NAMALWA (cell line): ENCODE measurements around the gene FCRLA.
"Not testable (repeated sequence)": the region's sequence is repeated elsewhere in the genome, so short reads cannot be mapped to it uniquely, and the experiment has no call there.

Source experiments
- DNase-seq: peaks from one replicate; pipeline ENCODE4 v3.0.0-alpha.2; 2015; ENCODE audit warnings: low spot score

The FCRLA gene

GRCh38 chr1:161705537-161705936 is 1.5 kb upstream of the FCRLA start:
- DNase-seq, result peak; percentile 97

- peak; percentile 62 for DNase-seq
Measured at GRCh38 chr1:161706113-161706481, 932 bp upstream of the FCRLA start.

GRCh38 chr1:161707503-161707902 is 474 bp downstream of the FCRLA start:
- DNase-seq, result peak; percentile 60

- peak; percentile 31 for DNase-seq
Measured at GRCh38 chr1:161709373-161709772, 2.3 kb downstream of the FCRLA start.

- DNase-seq, result no peak
Measured at GRCh38 chr1:161710560-161710959, 3.5 kb downstream of the FCRLA start.

- DNase-seq, result peak; percentile 93
Measured at GRCh38 chr1:161718559-161719324, 11.7 kb downstream of the FCRLA start.

GRCh38 chr1:161719325-161719611 is 12.2 kb downstream of the FCRLA start:
- no peak for DNase-seq

GRCh38 chr1:161720422-161720821 is 13.4 kb downstream of the FCRLA start:
- DNase-seq, result peak; percentile 39

GRCh38 chr1:161720956-161721737 is 14.1 kb downstream of the FCRLA start, which contains the start of gene FCRLB:
TSS of gene FCRLB (plus strand) at chr1:161721544. CDS start at chr1:161722673, 1,129 bp downstream.
- DNase-seq, result no peak

- no peak for DNase-seq
Measured at GRCh38 chr1:161721738-161722343, 14.8 kb downstream of the FCRLA start.

- DNase-seq, result no peak
Measured at GRCh38 chr1:161722406-161722805, 15.4 kb downstream of the FCRLA start.

- DNase-seq, result no peak
Measured at GRCh38 chr1:161723459-161724141, 16.6 kb downstream of the FCRLA start.

- DNase-seq, result not testable (repeated sequence)
Measured at GRCh38 chr1:161725258-161725907, 18.4 kb downstream of the FCRLA start.

GRCh38 chr1:161725908-161726472 is 19.0 kb downstream of the FCRLA start:
- DNase-seq, result peak; percentile 73

- DNase-seq, result peak; percentile 86
Measured at GRCh38 chr1:161726473-161727255, 19.6 kb downstream of the FCRLA start.

- DNase-seq, result peak; percentile 67
Measured at GRCh38 chr1:161727256-161727924, 20.4 kb downstream of the FCRLA start.

- no peak for DNase-seq
Measured at GRCh38 chr1:161728376-161729226, 21.6 kb downstream of the FCRLA start.

- no peak for DNase-seq
Measured at GRCh38 chr1:161730050-161730564, 23.1 kb downstream of the FCRLA start.

GRCh38 chr1:161731241-161731640 is 24.2 kb downstream of the FCRLA start:
- no peak for DNase-seq
